Peyer's patch (tissue), 4 donors: Measurements from ENCODE around the gene SLC45A3. TPM values are rescaled to one million over a fixed set of nuclear protein-coding genes. Genes with fewer than 3 reads are reported as not detected.

Experiments used
- DNase-seq, 3 donors: peaks; one replicate each; pipeline ENCODE4 v3.0.0-alpha.2; 2017 to 2019
- H3K27ac ChIP-seq, 4 donors: fragments of 200-600 bp; sonication (generic); one replicate each; pipeline ENCODE4 v1.5.1; 2016 to 2019
- H3K27me3 ChIP-seq, 2 donors: fragments of 200-600 bp; sonication (generic); one replicate each; pipeline ENCODE4 v1.5.1; 2019
- H3K36me3 ChIP-seq, 3 donors: fragments of 200-600 bp; sonication (generic); one replicate each; pipeline ENCODE4 v1.5.1; 2016 to 2019
- H3K4me1 ChIP-seq, 4 donors: fragments of 200-600 bp; sonication (generic); one replicate each; pipeline ENCODE4 v1.5.1; 2016 to 2019
- H3K4me3 ChIP-seq, 4 donors: fragments of 200-600 bp; sonication (generic); 1 replicate in 3 of 4; 2 replicates in 1 of 4; pipeline ENCODE4 v1.5.1; 2016 to 2019; ENCODE audit warnings: mild to moderate bottlenecking in 1 of 4
- H3K9me3 ChIP-seq, 4 donors: fragments of 200-600 bp; sonication (generic); one replicate each; pipeline ENCODE4 v1.5.1; 2016 to 2019; ENCODE audit warnings: mild to moderate bottlenecking in 1 of 4
- CTCF ChIP-seq, 6 experiments: fragments of 450-650 bp in 4 of 6; fragments of 200-600 bp in 2 of 6; sonication (generic) in 1 of 6; IDR thresholded peaks; one replicate each; pipeline ENCODE4 v1.5.1; 2017 to 2019; ENCODE audit warnings: antibody characterized with exemption in 6 of 6, mild to moderate bottlenecking in 3 of 6, moderate library complexity in 1 of 6
- POLR2A ChIP-seq, 2 donors: fragments of 450-650 bp; IDR thresholded peaks; one replicate each; pipeline ENCODE4 v1.5.1; 2017; ENCODE audit warnings: antibody characterized with exemption in 2 of 2, mild to moderate bottlenecking in 2 of 2, moderate library complexity in 2 of 2
- total RNA-seq, 4 donors: library from RNA; depleted of rRNA; stranded (reverse); fragments of >200 nt; gene quantifications; one replicate each; pipeline ENCODE4 v1.1.0, GENCODE V29; 2016

The SLC45A3 gene
- total RNA-seq, 4 donors from 2014 or later = 7.4 to 16.0 (median 11.2) TPM

DNA sequence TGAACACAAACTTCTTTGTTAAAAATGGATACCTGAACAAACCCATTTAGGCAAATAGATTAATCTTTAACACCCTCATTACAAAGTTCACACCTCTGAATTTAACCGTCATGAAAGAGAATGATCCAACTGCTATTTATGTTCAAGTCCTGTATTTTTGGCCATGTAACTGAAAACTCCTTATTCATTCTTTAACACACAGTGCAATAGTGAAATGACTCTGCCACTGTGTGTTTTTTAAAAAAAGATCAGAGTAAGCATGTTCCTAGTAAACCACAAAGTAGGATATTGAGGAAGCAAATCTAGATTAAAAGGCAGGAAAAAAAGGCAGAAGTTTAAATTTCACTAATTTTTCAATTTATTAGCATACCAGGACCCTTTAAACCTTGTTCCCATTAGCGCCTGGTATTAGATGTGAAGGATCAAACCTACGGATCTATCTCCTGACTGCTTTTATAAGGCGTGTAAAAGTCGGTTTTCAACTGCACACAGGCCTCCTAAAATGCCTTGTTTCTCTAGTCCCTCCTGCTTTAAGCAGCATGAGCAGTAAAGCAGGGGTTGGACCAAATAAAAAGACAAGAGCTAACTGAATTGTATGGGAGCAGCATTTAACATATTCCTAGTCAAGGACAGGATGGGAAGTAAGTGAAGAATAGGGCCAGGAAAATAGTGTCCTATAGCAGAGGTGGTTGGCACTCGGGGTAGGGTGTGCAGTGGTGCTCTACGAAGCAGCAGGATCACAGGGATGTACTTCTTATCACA, 36.2 kb upstream of the SLC45A3 start:
- Histone ChIP-seq H3K4me3 (no peak overlapping the region), H3K9me3 (no peaks in the 10 kb centered on the region), H3K27ac (no peak overlapping the region), H3K4me1 (no peaks in the 10 kb centered on the region), H3K36me3 (peaks cover 0 to 60% (median 0%) of the 10 kb centered on the region in 3 donors), H3K27me3 (no peaks in the 10 kb centered on the region)
- no peak for DNase-seq
- TF ChIP-seq POLR2A (IDR thresholded peaks at IDR 0.05) = no peak
- no peak for TF ChIP-seq CTCF (IDR thresholded peaks at IDR 0.05)

- TF ChIP-seq POLR2A (IDR thresholded peaks at IDR 0.05) (no peak), CTCF (IDR thresholded peaks at IDR 0.05) (no peak)
- H3K36me3 ChIP-seq = peaks cover 0 to 51% (median 0%) of the 10 kb centered on the region in 3 donors
- no peaks in the 10 kb centered on the region for H3K4me1 ChIP-seq
These were observed 35.3 kb upstream of the SLC45A3 start for GRCh38 chr1:205715628-205716027.

GRCh38 chr1:205714906-205715246, 34.6 kb upstream of the SLC45A3 start:
- Histone ChIP-seq H3K27ac (no peak overlapping the region), H3K9me3 (no peaks in the 10 kb centered on the region), H3K27me3 (no peaks in the 10 kb centered on the region), H3K4me3 (no peak overlapping the region), H3K4me1 (no peaks in the 10 kb centered on the region), H3K36me3 (peaks cover 0 to 44% (median 0%) of the 10 kb centered on the region in 3 donors)
- no peak for DNase-seq
- TF ChIP-seq CTCF (IDR thresholded peaks at IDR 0.05) (no peak), POLR2A (IDR thresholded peaks at IDR 0.05) (no peak)

More at GRCh38 chr1:205715628-205716027, 35.3 kb upstream of the SLC45A3 start:
- Histone ChIP-seq H3K4me3 (no peak overlapping the region), H3K9me3 (no peaks in the 10 kb centered on the region), H3K27ac (no peak overlapping the region), H3K27me3 (no peaks in the 10 kb centered on the region)
- DNase-seq = no peak

- Histone ChIP-seq H3K27me3 (no peaks in the 10 kb centered on the region), H3K4me1 (no peaks in the 10 kb centered on the region), H3K9me3 (no peaks in the 10 kb centered on the region), H3K4me3 (no peak overlapping the region), H3K36me3 (peaks cover 0 to 38% (median 0%) of the 10 kb centered on the region in 3 donors), H3K27ac (no peak overlapping the region)
- TF ChIP-seq CTCF (IDR thresholded peaks at IDR 0.05) = no peak
- TF ChIP-seq POLR2A (IDR thresholded peaks at IDR 0.05) = no peak
- no peak for DNase-seq
These were observed 34.0 kb upstream of the SLC45A3 start for GRCh38 chr1:205714190-205714905.

DNA sequence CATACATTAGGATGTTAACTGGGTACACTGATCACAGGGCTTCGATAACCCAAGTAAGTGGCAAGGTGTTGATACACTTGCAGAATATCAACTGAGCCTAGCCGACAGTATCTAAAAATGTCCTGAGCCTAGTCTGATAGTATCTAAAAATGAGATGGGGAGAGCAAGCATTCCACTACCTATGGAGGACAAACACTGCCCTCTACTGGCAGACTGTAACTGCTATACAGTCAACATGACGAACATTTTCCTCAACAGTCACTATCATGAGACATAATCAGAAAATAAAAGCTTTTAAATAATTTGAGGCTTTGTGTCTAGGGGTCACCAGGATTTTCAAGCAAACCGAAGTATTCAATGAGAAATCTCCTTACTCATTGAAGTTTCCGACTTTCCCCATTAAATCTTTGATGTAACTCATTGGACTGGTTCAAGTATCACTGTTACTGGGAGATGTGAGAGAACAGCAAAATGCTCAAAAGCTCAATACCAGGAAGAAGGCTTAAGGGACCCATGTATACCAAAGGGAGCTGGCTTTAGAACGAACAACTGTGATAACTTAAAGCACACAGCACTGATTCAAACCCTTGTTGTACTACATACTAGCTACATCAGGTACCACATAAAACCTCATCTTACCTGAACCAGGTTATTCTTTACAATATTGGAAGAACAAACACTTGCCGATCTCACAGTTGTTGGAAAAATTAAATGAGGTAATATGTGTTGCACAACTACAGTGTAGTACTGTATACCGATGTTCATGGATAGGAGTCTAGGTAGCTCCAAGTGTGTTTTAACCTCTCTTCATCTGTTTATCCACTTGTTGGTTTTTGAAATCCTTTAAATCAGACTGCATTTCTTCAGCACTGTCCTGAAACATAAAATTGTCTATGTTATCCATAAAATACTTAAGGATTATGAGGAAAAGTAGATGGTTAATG, 31.1 kb upstream of the SLC45A3 start:
- peak in 2 of 3 donors; percentile 81 to 87 for DNase-seq
- TF ChIP-seq CTCF (IDR thresholded peaks at IDR 0.05) (peak; percentile 77 to 96 (median 90)), POLR2A (IDR thresholded peaks at IDR 0.05) (no peak)
- Histone ChIP-seq H3K27me3 (no peaks in the 10 kb centered on the region), H3K4me3 (no peak overlapping the region), H3K36me3 (peaks cover 0 to 10% (median 0%) of the 10 kb centered on the region in 3 donors), H3K27ac (no peak overlapping the region), H3K9me3 (no peaks in the 10 kb centered on the region), H3K4me1 (no peaks in the 10 kb centered on the region)
